HFFc6 (cell line): ENCODE results near the gene NPL. TPM values are rescaled to one million over a fixed set of nuclear protein-coding genes. Genes with fewer than 3 reads are reported as not detected.
A peak's percentile ranks its signal among the peaks of the same experiment; 100 is the strongest.

Experiments used
- DNase-seq: peaks from one replicate; pipeline ENCODE4 v3.0.0-alpha.2; 2018
- H3K27ac Mint-ChIP-seq: 2 replicates; pipeline ENCODE4 v1.8.0; 2020; ENCODE audit warnings: mild to moderate bottlenecking, mixed read lengths
- H3K27me3 Mint-ChIP-seq: 2 replicates; pipeline ENCODE4 v1.8.0; 2021; ENCODE audit warnings: mild to moderate bottlenecking, moderate library complexity, mixed read lengths; ENCODE audit not compliant: insufficient read depth
- H3K36me3 Mint-ChIP-seq: 2 replicates; pipeline ENCODE4 v1.8.0; 2021; ENCODE audit warnings: low read depth, mixed read lengths
- H3K4me1 Mint-ChIP-seq: 2 replicates; pipeline ENCODE4 v1.8.0; 2020; ENCODE audit warnings: low read depth, mixed read lengths
- H3K4me3 Mint-ChIP-seq: 2 replicates; pipeline ENCODE4 v1.8.0; 2020; ENCODE audit warnings: mild to moderate bottlenecking, moderate library complexity, mixed read lengths
- H3K9me3 Mint-ChIP-seq: 2 replicates; pipeline ENCODE4 v1.8.0; 2020; ENCODE audit warnings: mild to moderate bottlenecking, mixed read lengths
- total RNA-seq, 6 experiments: library from RNA; stranded (reverse); fragmentation: NEBNext Ultra II Directional; extraction: Animal tissue kit (Norgen Biotek cat#: 25700); gene quantifications; 2 replicates in 1 of 6; 3 replicates in 5 of 6; pipeline ENCODE4 v1.2.3, GENCODE V29; 2021
- TF ChIP-seq, protein P1 (sequence below): fragments of 200-600 bp; sonication (generic); IDR thresholded peaks from 2 replicates; pipeline ENCODE4 v1.5.0; 2021; ENCODE audit warnings: antibody characterized with exemption, mild to moderate bottlenecking

NPL gene
- total RNA-seq, 6 experiments from 2014 or later: 1.2 to 2.0 (median 1.5) TPM

DNA sequence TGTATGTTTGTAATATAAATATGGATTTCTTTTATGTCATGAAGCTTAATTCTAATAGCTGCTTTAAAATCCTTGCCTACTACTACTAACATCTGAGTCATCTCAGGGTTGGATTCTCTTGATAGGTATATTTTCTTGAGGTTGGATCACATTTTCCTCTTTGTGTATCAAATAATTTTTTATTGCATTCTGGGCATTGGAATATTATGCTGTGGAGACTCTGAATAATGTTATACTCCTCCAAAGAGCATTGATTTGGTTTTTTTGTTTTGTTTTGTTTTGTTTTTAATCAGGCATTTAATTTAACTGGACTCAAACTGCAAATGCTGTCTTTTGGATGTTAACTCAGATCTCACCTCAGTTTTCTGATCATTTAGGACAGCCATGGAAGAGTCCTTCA lies 57.5 kb downstream of the NPL start:
- Mint-ChIP-seq H3K27ac (no peak overlapping the region; the same call in 1 of the 2 replicates), H3K36me3 (peaks cover 55% of the 10 kb centered on the region), H3K4me3 (no peak overlapping the region), H3K27me3 (peaks cover 1% of the 10 kb centered on the region; the same call in 1 of the 2 replicates), H3K9me3 (no peaks in the 10 kb centered on the region), H3K4me1 (peaks cover 46% of the 10 kb centered on the region)
- TF ChIP-seq, protein P1, sequence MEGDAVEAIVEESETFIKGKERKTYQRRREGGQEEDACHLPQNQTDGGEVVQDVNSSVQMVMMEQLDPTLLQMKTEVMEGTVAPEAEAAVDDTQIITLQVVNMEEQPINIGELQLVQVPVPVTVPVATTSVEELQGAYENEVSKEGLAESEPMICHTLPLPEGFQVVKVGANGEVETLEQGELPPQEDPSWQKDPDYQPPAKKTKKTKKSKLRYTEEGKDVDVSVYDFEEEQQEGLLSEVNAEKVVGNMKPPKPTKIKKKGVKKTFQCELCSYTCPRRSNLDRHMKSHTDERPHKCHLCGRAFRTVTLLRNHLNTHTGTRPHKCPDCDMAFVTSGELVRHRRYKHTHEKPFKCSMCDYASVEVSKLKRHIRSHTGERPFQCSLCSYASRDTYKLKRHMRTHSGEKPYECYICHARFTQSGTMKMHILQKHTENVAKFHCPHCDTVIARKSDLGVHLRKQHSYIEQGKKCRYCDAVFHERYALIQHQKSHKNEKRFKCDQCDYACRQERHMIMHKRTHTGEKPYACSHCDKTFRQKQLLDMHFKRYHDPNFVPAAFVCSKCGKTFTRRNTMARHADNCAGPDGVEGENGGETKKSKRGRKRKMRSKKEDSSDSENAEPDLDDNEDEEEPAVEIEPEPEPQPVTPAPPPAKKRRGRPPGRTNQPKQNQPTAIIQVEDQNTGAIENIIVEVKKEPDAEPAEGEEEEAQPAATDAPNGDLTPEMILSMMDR: no peak
- no peak for DNase-seq

DNA sequence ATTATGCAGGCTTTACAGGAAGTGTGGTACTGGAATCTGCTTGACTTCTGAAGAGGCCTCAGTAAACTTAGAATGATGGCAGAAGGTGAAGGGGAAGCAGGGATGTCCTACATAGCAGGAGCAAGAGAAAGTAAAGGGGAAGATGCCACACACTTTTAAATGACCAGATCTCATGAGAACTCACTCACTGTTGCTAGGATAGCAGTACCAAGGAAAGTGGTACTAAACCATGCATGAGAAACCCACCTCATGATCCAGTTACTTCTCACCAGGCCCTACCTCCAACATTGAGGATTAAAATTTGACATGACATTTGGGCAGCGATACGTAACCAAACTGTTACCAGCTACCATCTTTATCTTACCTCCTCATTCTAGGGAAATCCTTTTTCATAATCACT lies 59.2 kb downstream of the NPL start:
- Mint-ChIP-seq H3K4me1 (peaks cover 33% of the 10 kb centered on the region), H3K9me3 (no peaks in the 10 kb centered on the region), H3K27ac (no peak overlapping the region), H3K4me3 (no peak overlapping the region), H3K27me3 (peaks cover 1% of the 10 kb centered on the region; the same call in 1 of the 2 replicates), H3K36me3 (peaks cover 44% of the 10 kb centered on the region)
- no peak for DNase-seq
- TF ChIP-seq, protein P1: no peak

DNA sequence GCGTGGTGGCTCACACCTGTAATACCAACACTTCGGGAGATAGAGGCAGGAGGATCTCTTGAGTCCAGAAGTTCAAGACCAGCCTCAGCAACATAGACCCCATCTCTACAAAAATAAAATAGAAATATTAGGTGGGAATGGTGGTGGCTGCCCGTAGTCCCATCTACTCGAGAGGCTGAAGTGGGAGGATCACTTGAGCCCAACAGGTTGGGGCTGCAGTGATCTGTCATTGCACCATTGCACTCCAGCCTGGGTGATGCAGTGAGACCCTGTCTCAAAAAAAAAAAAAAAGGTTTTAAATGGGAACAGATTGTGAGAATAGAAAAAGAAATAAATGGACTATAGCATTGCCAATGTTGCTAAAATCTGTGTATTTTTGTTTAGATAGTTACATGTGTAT lies 60.7 kb downstream of the NPL start:
- no peak overlapping the region for H3K4me3 Mint-ChIP-seq
- no peak for DNase-seq
- H3K9me3 Mint-ChIP-seq: no peaks in the 10 kb centered on the region
- H3K27ac Mint-ChIP-seq: no peak overlapping the region; the same call in 1 of the 2 replicates
- TF ChIP-seq, protein P1: no peak
- H3K27me3 Mint-ChIP-seq: peaks cover 1% of the 10 kb centered on the region; the same call in 1 of the 2 replicates
- peaks cover 54% of the 10 kb centered on the region for H3K36me3 Mint-ChIP-seq
- H3K4me1 Mint-ChIP-seq: peaks cover 30% of the 10 kb centered on the region

DNA sequence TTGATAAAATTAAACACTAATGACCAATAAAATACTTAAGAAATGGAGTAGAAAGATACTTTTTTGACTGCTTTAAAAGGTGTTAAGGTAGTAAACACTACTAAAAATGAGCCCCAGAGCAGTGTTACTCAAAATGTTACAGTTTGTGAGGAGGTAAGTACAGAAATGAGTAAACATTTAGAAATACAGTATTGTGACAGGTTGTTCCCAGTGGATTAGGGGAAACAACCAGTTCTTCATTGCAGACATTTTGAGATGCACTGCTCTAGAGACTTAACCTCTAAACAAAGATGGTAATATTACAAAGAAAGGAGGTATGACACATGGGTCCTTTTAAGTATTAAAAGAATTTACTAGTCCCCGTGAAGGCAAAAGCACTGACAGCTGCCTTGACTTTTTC lies 62.3 kb downstream of the NPL start:
- no peak for DNase-seq
- peaks cover 1% of the 10 kb centered on the region; the same call in 1 of the 2 replicates for H3K27me3 Mint-ChIP-seq
- no peak overlapping the region for H3K4me3 Mint-ChIP-seq
- peaks cover 28% of the 10 kb centered on the region for H3K4me1 Mint-ChIP-seq
- no peaks in the 10 kb centered on the region for H3K9me3 Mint-ChIP-seq
- H3K36me3 Mint-ChIP-seq: peaks cover 55% of the 10 kb centered on the region
- H3K27ac Mint-ChIP-seq: no peak overlapping the region
- TF ChIP-seq, protein P1: no peak

DNA sequence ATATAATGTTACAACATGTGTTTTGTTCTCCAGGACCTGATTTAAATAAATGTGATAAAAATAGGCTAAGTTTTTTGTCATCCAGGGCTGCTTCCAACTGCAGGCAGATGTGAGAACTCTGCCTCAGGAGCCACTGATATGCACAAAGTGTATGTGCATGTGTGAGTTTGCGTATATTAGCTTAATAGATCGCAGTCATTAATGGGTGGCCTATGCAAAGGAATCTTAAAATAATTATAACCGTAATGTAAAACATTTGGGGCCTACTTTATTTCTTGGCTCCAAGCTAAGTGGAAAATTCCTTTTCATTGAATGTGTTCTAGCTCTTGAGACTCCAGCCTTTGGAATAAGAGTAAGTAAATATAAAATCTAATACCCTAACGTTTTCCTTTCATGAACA lies 66.3 kb downstream of the NPL start:
- H3K9me3 Mint-ChIP-seq: no peaks in the 10 kb centered on the region
- no peaks in the 10 kb centered on the region for H3K27me3 Mint-ChIP-seq
- H3K4me3 Mint-ChIP-seq: no peak overlapping the region
- peaks cover 48% of the 10 kb centered on the region for H3K36me3 Mint-ChIP-seq
- TF ChIP-seq, protein P1: no peak
- peaks cover 9% of the 10 kb centered on the region for H3K4me1 Mint-ChIP-seq
- DNase-seq: no peak
- peak overlapping the region; percentile 31; the same call in 1 of the 2 replicates for H3K27ac Mint-ChIP-seq

DNA sequence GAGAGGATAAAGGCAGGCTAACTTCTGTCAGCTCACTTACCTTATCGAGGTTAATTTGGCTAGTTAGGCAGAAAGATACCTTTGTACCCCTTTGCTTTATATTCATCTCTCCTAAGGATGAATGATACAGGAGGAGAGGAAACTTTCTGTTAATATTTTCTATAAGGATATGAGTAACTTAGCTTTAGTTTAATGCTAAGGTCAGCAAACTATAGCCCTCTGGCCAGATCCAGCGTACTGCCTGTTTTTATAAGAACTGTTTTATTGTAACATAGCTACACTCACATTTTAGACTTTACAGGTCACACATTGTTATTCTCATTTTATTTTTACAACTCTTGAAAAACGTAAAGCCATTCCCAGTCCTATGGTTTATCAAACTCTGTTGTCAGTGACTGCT lies 67.6 kb downstream of the NPL start:
- Mint-ChIP-seq H3K4me1 (peaks cover 22% of the 10 kb centered on the region), H3K9me3 (no peaks in the 10 kb centered on the region), H3K27ac (no peak overlapping the region), H3K36me3 (peaks cover 56% of the 10 kb centered on the region), H3K4me3 (no peak overlapping the region), H3K27me3 (no peaks in the 10 kb centered on the region)
- TF ChIP-seq, protein P1: no peak
- no peak for DNase-seq
